Stimulated activated naive B cell treated with anti-CD40 and anti-IgM and Interleukin-4, amounts not matched to agents 10 μg/mL and 1 μg/mL and 100 μg/mL, for 72 hours (primary cell): ENCODE data around the gene NR4A1.

ENCODE experiments used
- ATAC-seq, 2 donors: fragments of 150-1000 bp; cut with Tn5 transposase; replicated peaks; 2 replicates each; pipeline ENCODE4 v1.10.0; 2021; ENCODE audit warnings: moderate library complexity in 1 of 2
- DNase-seq: peaks from one replicate; pipeline ENCODE4 v3.0.0; 2021
- H3K27ac Mint-ChIP-seq: one replicate; pipeline ENCODE4 v1.8.0; 2022; ENCODE audit warnings: mild to moderate bottlenecking, mixed read lengths
- H3K27me3 Mint-ChIP-seq, 2 donors: one replicate each; pipeline ENCODE4 v1.8.0; 2022; ENCODE audit warnings: mixed read lengths in 2 of 2
- H3K36me3 Mint-ChIP-seq, 2 donors: one replicate each; pipeline ENCODE4 v1.8.0; 2022; ENCODE audit warnings: mixed read lengths in 2 of 2, mild to moderate bottlenecking in 1 of 2
- H3K4me1 Mint-ChIP-seq, 2 donors: one replicate each; pipeline ENCODE4 v1.8.0; 2022; ENCODE audit warnings: mixed read lengths in 2 of 2, mild to moderate bottlenecking in 1 of 2
- H3K4me3 Mint-ChIP-seq, 2 donors: one replicate each; pipeline ENCODE4 v1.8.0; 2022; ENCODE audit warnings: mild to moderate bottlenecking in 2 of 2, mixed read lengths in 2 of 2, moderate library complexity in 1 of 2
- H3K9me3 Mint-ChIP-seq, 2 donors: one replicate each; pipeline ENCODE4 v1.8.0; 2022; ENCODE audit warnings: mixed read lengths in 2 of 2, mild to moderate bottlenecking in 1 of 2

The NR4A1 gene

DNA sequence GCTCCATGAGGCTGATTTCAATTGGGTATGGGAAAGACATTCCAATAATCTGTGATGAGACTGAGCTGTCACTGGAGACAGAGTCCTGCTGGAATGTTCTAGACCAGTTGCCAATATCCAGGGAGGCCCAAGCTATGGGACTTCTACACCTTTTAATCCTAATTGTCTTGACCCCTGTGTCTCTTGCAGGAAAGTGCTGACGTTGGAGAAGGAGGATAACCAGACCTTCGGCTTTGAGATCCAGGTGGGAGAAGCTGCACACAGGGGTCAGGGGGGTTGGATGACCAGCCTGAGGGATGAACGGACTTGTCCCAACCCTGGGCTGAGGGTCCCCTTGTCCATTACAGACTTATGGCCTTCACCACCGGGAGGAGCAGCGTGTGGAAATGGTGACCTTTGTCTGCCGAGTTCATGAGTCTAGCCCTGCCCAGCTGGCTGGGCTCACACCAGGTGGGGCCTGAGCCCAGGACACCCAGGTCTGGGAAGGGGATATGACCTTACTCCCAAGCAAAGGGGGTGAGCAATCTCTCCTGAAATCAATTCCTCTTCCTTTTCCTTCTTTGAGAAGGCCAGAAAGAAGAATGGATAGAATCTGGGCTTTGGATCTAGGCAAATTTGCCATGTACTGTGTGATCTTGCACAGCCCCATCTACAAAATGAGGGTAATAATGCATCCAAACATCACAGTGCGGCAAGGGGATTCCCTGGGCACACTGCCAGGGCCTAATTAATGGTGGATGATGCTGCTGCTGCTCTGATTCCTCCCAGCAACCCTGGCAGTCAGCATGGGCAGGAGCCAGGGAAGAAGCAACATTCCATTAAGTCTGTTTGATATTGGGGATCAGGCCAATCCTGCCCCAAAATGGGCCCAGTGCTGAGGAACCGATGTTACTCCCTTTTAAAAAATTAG, 40.3 kb upstream of the NR4A1 start:
- Mint-ChIP-seq H3K9me3 (no peaks in the 10 kb centered on the region), H3K36me3 (peaks cover 27 to 62% of the 10 kb centered on the region in 2 donors), H3K4me3 (no peak overlapping the region), H3K27ac (no peak overlapping the region), H3K4me1 (peaks cover 27 to 56% of the 10 kb centered on the region in 2 donors), H3K27me3 (no peaks in the 10 kb centered on the region)
- no peak for DNase-seq
- ATAC-seq = no peak

DNA sequence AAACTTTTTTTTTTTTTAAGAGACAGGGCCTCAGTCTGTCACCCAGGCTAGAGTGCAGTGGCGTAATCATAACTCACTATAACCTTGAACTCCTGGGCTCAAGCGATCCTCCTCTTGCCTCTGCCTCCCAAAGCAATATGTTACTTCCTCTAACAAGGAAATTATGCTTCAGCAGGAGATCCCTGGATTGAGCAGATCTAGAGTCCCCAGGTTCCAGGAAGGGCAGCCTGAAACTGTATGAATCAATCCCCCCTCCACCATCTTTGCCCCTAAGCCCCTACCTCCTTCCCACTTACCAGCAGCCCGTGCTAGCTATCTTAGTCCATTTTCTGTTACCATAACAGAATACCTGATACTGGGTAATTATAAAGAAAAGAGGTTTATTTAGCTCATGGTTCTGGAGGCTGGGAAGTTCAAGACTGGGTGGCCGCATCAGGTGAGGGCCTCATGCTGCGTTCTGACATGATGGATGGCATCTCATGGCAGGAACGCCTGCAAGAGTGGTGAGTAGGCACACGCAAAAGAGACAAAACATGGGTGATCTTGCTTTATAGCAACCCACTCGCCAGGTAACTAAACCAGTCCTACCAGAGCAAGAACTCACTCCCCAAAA, 39.5 kb upstream of the NR4A1 start:
- no peak overlapping the region for H3K27ac Mint-ChIP-seq
- no peaks in the 10 kb centered on the region for H3K9me3 Mint-ChIP-seq
- peaks cover 34 to 69% of the 10 kb centered on the region in 2 donors for H3K36me3 Mint-ChIP-seq

DNA sequence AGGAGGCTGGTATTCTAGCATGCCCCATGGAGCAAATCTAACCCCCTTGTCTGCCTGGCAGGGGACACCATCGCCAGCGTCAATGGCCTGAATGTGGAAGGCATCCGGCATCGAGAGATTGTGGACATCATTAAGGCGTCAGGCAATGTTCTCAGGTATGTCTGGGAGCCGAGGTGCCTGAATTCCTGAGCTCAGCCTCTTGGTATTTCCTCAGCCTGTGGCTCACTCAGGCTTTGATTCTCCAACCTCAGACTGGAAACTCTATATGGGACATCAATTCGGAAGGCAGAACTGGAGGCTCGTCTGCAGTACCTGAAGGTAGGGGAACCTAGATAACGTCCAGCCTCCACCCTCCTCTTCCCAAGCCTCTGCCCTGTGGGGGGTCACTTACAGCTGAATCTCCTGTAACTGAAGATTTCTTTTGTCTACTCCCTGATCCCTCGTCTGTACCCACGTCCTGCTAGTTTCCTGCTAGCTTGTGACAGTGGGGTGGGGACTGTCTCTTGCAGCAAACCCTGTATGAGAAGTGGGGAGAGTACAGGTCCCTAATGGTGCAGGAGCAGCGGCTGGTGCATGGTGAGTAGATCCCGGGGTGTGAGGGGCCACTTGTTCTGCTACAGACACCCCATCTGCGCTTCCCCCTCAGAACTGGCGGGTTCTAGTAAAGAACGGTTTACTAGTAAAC, 37.5 kb upstream of the NR4A1 start:
- no peaks in the 10 kb centered on the region for H3K27me3 Mint-ChIP-seq
- no peak overlapping the region for H3K27ac Mint-ChIP-seq
- H3K9me3 Mint-ChIP-seq = no peaks in the 10 kb centered on the region
- peaks cover 23 to 46% of the 10 kb centered on the region in 2 donors for H3K4me1 Mint-ChIP-seq
- DNase-seq = no peak
- no peak overlapping the region for H3K4me3 Mint-ChIP-seq
- ATAC-seq = no peak
- H3K36me3 Mint-ChIP-seq = peaks cover 31 to 57% of the 10 kb centered on the region in 2 donors

More for the DNA sequence above, 39.5 kb upstream of the NR4A1 start:
- Mint-ChIP-seq H3K4me1 (peaks cover 26 to 57% of the 10 kb centered on the region in 2 donors), H3K4me3 (no peak overlapping the region), H3K27me3 (no peaks in the 10 kb centered on the region)
- DNase-seq (no peak), ATAC-seq (no peak)

DNA sequence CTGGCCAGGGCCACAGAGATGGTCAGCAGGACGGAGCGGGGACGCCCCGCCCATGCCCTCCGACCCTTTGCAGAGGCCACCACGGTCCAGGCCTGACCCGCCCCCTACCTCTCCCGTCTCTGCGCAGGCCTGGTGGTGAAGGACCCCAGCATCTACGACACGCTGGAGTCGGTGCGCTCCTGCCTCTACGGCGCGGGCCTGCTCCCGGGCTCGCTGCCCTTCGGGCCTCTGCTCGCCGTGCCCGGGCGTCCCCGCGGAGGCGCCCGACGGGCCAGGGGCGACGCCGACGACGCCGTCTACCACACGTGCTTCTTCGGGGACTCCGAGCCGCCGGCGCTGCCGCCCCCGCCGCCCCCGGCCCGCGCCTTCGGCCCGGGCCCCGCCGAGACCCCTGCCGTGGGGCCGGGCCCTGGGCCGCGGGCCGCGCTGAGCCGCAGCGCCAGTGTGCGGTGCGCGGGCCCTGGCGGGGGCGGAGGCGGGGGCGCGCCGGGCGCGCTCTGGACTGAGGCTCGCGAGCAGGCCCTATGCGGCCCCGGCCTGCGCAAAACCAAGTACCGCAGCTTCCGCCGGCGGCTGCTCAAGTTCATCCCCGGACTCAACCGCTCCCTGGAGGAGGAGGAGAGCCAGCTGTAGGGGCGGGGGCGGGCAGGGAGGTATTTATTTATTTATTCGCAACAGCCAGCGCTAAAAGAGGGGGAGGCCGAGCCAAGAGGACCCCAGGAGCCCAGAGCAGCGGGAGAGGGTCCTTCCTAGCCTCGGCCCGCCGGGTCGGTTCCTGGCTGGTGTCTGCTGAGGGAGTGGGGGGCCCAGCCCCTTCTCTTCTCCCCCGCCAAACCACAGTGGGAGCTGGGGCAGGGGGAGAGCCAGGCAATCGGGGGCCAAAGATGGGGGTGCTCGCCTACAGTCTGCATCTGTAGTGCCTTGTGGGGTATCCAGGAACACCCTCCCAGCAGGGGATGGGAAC, 36.4 kb upstream of the NR4A1 start:
- Mint-ChIP-seq H3K4me1 (peaks cover 16 to 35% of the 10 kb centered on the region in 2 donors), H3K4me3 (no peak overlapping the region), H3K27me3 (no peaks in the 10 kb centered on the region), H3K36me3 (peaks cover 31 to 46% of the 10 kb centered on the region in 2 donors), H3K9me3 (no peaks in the 10 kb centered on the region), H3K27ac (no peak overlapping the region)
- ATAC-seq (no peak), DNase-seq (no peak)

DNA sequence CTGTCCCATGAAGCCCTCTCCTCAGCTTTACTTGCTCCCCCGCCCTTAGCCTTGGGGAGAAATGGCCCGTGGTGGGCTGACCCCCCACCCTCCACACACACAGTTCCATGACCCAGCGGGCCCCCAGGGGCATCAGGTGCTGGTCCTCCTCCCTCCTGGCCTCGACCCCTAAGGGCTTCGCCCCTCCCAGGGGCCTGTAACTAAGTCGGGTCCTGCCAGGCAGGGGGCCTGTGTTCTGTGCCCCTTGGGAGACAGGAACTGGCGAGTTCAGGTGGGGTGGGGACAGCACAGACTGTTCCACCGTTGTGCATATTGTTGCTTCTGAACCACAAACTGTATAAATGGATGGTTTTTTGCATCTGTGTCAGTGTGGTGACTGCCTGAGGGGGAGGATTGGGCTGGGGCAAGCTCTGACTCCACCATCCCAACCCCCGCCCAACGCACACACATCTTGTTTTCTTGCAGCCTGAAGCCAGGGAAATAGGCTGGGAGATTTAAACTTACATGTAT, 35.7 kb upstream of the NR4A1 start:
- ATAC-seq (no peak), DNase-seq (no peak)
- no peak overlapping the region for H3K27ac Mint-ChIP-seq
- no peaks in the 10 kb centered on the region for H3K27me3 Mint-ChIP-seq
- H3K36me3 Mint-ChIP-seq = peaks cover 29 to 41% of the 10 kb centered on the region in 2 donors
- no peak overlapping the region for H3K4me3 Mint-ChIP-seq
- no peaks in the 10 kb centered on the region for H3K9me3 Mint-ChIP-seq
- peaks cover 21 to 36% of the 10 kb centered on the region in 2 donors for H3K4me1 Mint-ChIP-seq

DNA sequence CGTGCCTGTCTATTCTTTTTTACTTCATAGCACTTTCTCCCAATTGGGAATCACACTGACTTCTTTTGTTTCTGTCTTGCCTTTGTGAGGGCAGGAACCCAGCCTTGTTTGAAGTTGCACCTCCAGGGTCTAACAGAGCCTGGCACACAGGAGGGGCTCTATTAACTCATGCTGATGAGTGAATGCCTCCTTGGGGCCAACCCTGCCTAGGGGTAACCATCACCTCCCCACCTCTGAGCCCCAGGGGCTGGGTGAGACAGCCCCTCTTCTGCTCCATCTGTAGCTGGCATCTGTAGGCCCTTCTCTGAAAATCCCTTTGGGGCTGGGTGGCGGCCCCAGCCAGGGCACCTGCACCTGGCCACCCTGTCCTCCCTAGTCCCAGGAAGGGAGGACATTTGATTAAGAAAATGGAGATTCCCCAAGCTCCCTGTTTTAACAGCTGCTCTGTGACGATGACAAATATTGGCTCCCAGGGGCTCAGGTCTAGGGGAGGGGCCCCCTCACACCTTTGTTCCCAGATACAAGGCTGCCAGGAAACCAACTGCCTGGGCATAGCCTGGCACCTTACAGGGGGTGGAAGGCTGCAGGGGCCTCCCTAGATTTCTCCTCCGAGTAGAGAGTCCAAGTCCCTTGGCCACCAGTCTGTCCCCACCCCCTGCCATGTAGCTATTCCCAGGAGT, 32.7 kb upstream of the NR4A1 start:
- DNase-seq (no peak), ATAC-seq (no peak)
- H3K27me3 Mint-ChIP-seq = no peaks in the 10 kb centered on the region
- peak overlapping the region; percentile 31 for H3K27ac Mint-ChIP-seq
- H3K4me3 Mint-ChIP-seq = peak overlapping the region; percentile 19 to 36
- H3K4me1 Mint-ChIP-seq = peaks cover 34 to 48% of the 10 kb centered on the region in 2 donors
- H3K9me3 Mint-ChIP-seq = no peaks in the 10 kb centered on the region
- peaks cover 18 to 24% of the 10 kb centered on the region in 2 donors for H3K36me3 Mint-ChIP-seq

DNA sequence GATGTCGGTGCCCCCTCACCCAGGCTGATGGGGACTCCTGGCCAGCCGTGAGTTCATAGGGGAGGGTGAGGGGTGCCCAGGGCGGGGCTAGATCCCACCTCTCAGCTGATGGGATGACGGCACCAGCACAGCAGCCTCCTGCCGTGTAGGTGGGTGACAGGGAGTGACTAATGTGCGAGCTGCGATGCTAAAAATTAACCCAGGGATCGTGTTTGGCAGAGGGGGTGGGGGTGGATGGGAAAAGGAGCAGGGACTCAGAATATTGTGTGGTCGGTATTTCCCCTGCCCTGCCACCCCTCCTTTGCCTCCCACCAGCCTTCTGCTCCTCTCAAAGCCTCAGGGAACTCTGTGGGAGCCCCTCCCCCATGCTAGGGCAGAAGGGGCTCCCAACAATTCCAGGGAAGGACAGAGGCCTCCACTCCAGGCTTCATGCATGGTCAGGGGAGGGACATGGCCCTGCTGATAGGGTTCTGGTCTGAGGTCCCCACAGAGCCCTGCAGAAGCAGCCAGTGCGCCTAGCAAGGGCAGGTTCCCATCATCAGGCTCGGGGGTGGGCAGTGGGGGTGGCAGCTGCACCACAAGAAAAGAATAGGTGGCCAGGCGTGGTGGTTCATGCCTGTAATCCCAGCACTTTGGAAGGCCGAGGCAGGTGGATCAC, 32.0 kb upstream of the NR4A1 start:
- ATAC-seq = no peak
- H3K4me3 Mint-ChIP-seq = peak overlapping the region; percentile 19 to 36

DNA sequence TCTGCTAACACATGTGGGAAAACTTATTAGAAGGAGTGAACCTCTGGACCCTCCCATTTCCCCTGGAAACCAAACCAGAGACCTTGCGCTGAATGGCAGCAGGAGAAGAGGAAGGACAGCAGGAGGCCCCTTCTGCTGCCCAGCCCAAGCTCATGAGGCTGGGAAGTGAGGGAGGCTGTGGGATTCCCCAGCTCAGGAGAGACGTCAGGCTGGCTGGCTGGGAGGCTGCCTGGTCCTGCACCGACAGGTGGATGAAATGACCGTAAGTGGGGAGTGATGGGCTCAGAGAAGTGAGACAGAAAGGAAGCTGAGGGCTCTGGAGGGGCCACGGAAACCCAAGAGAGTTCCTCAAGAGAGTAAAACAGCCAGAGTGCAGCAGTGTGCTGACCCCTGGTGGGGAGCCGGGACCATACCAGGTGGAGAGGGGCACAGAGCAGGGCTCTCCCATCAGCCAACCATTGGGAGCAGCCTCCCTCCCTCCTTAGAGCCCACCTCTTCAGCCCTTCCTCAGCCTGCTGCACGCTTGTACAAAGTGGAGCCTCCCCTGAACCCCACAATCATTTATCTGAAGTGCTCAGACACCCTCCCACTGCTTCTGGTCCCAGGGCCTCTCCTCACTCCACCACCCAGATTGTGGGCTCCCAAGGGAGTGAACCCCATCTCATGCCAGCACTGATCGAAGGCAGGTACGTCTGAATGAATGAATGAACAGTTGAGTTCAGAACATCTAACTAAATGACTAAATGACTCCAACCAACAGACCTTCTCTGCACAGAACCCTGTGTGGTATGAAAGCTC, 30.5 kb upstream of the NR4A1 start:
- Mint-ChIP-seq H3K4me3 (peak overlapping the region in 1 of 2 donors; percentile 34), H3K4me1 (peaks cover 48 to 64% of the 10 kb centered on the region in 2 donors), H3K27me3 (no peaks in the 10 kb centered on the region), H3K9me3 (no peaks in the 10 kb centered on the region), H3K36me3 (peaks cover 11 to 13% of the 10 kb centered on the region in 2 donors), H3K27ac (peak overlapping the region; percentile 79)
- DNase-seq (peak; percentile 57), ATAC-seq (peak; percentile 56)

More for the DNA sequence above, 32.0 kb upstream of the NR4A1 start:
- Mint-ChIP-seq H3K27ac (peak overlapping the region; percentile 31), H3K4me1 (peaks cover 40 to 55% of the 10 kb centered on the region in 2 donors), H3K36me3 (peaks cover 15 to 18% of the 10 kb centered on the region in 2 donors), H3K27me3 (no peaks in the 10 kb centered on the region), H3K9me3 (no peaks in the 10 kb centered on the region)
- DNase-seq = no peak

DNA sequence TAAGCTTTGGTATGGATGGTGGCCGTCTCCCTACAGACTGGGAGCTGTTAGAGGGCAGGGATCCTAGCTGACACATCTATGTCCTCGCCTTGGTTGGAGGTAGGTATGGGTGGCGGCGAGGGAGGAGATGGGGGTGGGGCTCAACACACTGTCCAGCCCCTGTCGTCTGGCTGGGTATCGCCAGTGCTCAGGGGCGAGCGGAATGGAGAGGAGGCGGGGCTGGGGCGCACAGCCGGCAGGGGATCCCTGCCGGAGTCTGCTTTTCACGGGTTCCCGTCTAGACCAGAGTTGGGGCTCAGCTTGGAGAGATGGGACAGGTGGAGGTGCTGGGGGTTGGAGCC, 28.4 kb upstream of the NR4A1 start:
- Mint-ChIP-seq H3K4me1 (peaks cover 47 to 65% of the 10 kb centered on the region in 2 donors), H3K27ac (peak overlapping the region; percentile 65)

DNA sequence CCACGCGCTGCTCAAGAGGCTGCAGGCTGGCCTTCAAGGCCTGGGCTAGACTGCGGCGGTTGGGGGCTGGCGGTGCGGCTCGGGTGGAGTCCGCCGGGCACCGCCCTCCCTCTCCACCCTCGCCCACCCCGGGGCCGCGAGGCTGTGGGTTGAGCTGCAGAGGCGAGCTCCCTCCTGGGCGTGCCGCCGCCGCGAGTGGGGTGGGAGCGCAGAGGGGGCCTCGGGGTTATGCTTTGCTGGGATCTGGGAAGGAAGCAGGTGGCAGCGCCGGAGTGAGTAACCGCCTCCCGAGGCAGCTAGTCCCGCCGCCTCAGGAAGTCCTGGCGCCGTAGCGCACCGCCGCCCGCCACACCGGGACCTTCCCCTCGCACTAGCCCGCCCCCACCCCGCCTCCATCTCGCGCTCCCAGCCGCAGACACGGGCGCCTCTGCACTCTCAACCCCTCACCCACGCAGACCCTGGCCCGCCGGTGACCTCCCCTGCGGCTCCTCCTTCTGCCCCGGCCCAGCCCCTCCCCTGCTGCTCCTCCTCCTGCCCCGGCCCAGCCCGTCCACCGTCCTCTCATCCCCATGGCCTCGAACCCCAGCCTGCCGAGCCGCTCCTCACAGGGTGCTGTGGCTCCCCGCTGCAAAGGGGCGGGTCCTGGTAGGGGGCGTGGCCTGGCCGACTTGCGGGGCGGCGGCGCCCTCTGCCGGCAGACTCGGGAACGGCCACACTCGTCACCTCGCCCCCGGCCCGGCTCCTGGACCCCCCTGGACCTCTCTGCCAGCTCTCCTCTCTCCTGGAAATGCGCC, 27.9 kb upstream of the NR4A1 start:
- Mint-ChIP-seq H3K4me1 (peaks cover 47 to 66% of the 10 kb centered on the region in 2 donors), H3K27me3 (no peaks in the 10 kb centered on the region), H3K4me3 (peak overlapping the region; percentile 91), H3K36me3 (no peaks in the 10 kb centered on the region), H3K27ac (peak overlapping the region; percentile 84), H3K9me3 (no peaks in the 10 kb centered on the region)
- ATAC-seq (peak; percentile 66 to 75), DNase-seq (peak; percentile 83)

More for the DNA sequence above, 28.4 kb upstream of the NR4A1 start:
- ATAC-seq (peak; percentile 14 to 26), DNase-seq (peak; percentile 29)
- H3K27me3 Mint-ChIP-seq = no peaks in the 10 kb centered on the region
- H3K9me3 Mint-ChIP-seq = no peaks in the 10 kb centered on the region
- peak overlapping the region; percentile 91 for H3K4me3 Mint-ChIP-seq
- H3K36me3 Mint-ChIP-seq = no peaks in the 10 kb centered on the region

DNA sequence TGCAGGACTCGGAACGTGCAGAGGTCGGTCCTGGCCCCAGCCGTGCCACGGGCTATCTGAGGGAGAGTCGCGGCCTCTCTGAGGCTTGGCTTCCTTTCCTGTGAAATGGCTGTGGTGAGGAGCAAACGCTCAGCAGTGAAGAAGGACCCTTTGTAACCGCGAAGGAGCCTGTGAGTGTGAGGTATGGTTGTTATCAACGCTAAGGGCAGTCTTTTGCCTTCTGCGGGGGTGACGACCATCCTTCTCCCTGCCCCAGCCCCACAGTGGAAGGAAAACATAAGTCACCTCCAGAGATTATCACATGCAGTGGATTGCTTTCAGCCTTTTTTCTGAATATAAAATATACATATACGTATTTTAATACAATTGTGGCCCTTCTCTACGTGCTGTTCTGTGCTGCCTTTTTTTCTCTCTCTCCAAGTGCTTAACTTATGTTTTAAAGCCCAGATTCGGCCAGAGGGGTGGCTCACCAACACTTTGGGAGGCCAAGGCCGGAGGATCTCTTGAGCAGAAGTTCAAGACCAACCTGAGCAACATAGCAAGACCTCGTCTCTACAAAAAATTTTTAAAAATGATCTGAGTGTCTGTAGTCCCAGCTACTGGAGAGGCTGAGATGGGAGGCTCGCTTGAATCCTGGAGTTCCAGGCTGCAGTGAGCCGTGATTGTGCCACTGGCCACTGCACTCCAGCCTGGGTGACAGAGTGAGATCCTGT, 27.1 kb upstream of the NR4A1 start:
- Mint-ChIP-seq H3K27ac (peak overlapping the region; percentile 84), H3K4me3 (peak overlapping the region; percentile 91), H3K4me1 (peaks cover 47 to 70% of the 10 kb centered on the region in 2 donors), H3K27me3 (no peaks in the 10 kb centered on the region), H3K36me3 (no peaks in the 10 kb centered on the region), H3K9me3 (no peaks in the 10 kb centered on the region)
- ATAC-seq (peak; percentile 9 to 15), DNase-seq (no peak)
